Retinal pigment epithelial cell (primary cell): ENCODE results near the gene DNAJB1.

Experiments
- DNase-seq: peaks from one replicate; pipeline ENCODE4 v3.0.0-alpha.2; 2010; ENCODE audit warnings: low read depth
- H3K4me3 ChIP-seq: 2 replicates; pipeline ENCODE4 v1.5.1; 2011; ENCODE audit warnings: mild to moderate bottlenecking, low read length, control low read depth, moderate library complexity
- CTCF ChIP-seq: conservative IDR thresholded peaks from 2 replicates; pipeline ENCODE4 v1.5.1; 2011; ENCODE audit warnings: low read depth, low read length, control low read depth, inconsistent platforms

DNAJB1 gene

GRCh38 chr19:14494411-14494810 lies 23.8 kb downstream of the DNAJB1 start:
- peak overlapping the region; percentile 93 for H3K4me3 ChIP-seq
- no peak for DNase-seq
- TF ChIP-seq CTCF: no peak

- TF ChIP-seq CTCF: no peak
- no peak for DNase-seq
- H3K4me3 ChIP-seq: no peak overlapping the region
Measured at GRCh38 chr19:14492756-14493337, 25.4 kb downstream of the DNAJB1 start.

- no peak for DNase-seq
- TF ChIP-seq CTCF: no peak
- H3K4me3 ChIP-seq: no peak overlapping the region
Measured at GRCh38 chr19:14487370-14488125, 30.6 kb downstream of the DNAJB1 start.

GRCh38 chr19:14482172-14482941 lies 35.8 kb downstream of the DNAJB1 start:
- TF ChIP-seq CTCF: no peak
- DNase-seq: no peak
- H3K4me3 ChIP-seq: no peak overlapping the region

GRCh38 chr19:14480700-14481079 lies 37.5 kb downstream of the DNAJB1 start:
- TF ChIP-seq CTCF: no peak
- no peak overlapping the region for H3K4me3 ChIP-seq
- no peak for DNase-seq

GRCh38 chr19:14479975-14480699 lies 38.1 kb downstream of the DNAJB1 start:
- DNase-seq: no peak
- peak; percentile 80 for TF ChIP-seq CTCF
- no peak overlapping the region for H3K4me3 ChIP-seq
